OCI-LY3 (cell line): Measurements from ENCODE around the gene ATP11B.

ENCODE experiments used
- EZH2phosphoT487 ChIP-seq: fragments of 200-600 bp; shearing (Covaris generic); IDR thresholded peaks from 2 replicates; pipeline ENCODE4 v1.6.1; 2018; ENCODE audit warnings: antibody characterized with exemption, mixed run types, low read depth
- TF ChIP-seq, protein P1 (sequence below): fragments of 200-600, 300-600 bp; sonication (generic); IDR thresholded peaks from 2 replicates; pipeline ENCODE4 v1.5.1; 2014; ENCODE audit warnings: antibody characterized with exemption, low read length, low read depth

DNA sequence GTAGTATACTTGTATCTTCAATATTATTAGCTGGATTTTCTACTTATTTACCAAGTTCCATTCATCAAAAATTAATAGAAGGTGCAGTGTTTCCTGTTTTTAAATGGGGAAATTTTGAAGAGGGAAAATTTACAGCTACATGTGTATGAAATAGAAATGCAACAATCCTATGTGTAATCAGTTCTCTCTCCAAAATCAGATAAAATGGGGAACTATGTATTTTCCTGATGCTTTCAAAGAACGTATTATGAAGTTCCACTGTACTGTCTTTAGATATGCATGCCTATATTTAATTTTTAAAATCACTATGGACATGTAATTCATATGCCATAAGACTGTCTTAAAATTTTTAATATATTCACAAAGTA is 143.6 kb downstream of the ATP11B start:
- TF ChIP-seq, protein P1, sequence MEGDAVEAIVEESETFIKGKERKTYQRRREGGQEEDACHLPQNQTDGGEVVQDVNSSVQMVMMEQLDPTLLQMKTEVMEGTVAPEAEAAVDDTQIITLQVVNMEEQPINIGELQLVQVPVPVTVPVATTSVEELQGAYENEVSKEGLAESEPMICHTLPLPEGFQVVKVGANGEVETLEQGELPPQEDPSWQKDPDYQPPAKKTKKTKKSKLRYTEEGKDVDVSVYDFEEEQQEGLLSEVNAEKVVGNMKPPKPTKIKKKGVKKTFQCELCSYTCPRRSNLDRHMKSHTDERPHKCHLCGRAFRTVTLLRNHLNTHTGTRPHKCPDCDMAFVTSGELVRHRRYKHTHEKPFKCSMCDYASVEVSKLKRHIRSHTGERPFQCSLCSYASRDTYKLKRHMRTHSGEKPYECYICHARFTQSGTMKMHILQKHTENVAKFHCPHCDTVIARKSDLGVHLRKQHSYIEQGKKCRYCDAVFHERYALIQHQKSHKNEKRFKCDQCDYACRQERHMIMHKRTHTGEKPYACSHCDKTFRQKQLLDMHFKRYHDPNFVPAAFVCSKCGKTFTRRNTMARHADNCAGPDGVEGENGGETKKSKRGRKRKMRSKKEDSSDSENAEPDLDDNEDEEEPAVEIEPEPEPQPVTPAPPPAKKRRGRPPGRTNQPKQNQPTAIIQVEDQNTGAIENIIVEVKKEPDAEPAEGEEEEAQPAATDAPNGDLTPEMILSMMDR = no peak
- TF ChIP-seq EZH2phosphoT487 = no peak
